HG03575 (cell line): Measurements from ENCODE around the gene SLC26A8.

Experiments
- ATAC-seq: cut with Tn5 transposase; IDR thresholded peaks from one replicate; pipeline ENCODE4 v1.9.1; 2021; ENCODE audit not compliant: unreplicated experiment, insufficient number of reproducible peaks, low FRiP score; ENCODE audit errors: extremely low read depth

Gene SLC26A8, protein sequence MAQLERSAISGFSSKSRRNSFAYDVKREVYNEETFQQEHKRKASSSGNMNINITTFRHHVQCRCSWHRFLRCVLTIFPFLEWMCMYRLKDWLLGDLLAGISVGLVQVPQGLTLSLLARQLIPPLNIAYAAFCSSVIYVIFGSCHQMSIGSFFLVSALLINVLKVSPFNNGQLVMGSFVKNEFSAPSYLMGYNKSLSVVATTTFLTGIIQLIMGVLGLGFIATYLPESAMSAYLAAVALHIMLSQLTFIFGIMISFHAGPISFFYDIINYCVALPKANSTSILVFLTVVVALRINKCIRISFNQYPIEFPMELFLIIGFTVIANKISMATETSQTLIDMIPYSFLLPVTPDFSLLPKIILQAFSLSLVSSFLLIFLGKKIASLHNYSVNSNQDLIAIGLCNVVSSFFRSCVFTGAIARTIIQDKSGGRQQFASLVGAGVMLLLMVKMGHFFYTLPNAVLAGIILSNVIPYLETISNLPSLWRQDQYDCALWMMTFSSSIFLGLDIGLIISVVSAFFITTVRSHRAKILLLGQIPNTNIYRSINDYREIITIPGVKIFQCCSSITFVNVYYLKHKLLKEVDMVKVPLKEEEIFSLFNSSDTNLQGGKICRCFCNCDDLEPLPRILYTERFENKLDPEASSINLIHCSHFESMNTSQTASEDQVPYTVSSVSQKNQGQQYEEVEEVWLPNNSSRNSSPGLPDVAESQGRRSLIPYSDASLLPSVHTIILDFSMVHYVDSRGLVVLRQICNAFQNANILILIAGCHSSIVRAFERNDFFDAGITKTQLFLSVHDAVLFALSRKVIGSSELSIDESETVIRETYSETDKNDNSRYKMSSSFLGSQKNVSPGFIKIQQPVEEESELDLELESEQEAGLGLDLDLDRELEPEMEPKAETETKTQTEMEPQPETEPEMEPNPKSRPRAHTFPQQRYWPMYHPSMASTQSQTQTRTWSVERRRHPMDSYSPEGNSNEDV

DNA sequence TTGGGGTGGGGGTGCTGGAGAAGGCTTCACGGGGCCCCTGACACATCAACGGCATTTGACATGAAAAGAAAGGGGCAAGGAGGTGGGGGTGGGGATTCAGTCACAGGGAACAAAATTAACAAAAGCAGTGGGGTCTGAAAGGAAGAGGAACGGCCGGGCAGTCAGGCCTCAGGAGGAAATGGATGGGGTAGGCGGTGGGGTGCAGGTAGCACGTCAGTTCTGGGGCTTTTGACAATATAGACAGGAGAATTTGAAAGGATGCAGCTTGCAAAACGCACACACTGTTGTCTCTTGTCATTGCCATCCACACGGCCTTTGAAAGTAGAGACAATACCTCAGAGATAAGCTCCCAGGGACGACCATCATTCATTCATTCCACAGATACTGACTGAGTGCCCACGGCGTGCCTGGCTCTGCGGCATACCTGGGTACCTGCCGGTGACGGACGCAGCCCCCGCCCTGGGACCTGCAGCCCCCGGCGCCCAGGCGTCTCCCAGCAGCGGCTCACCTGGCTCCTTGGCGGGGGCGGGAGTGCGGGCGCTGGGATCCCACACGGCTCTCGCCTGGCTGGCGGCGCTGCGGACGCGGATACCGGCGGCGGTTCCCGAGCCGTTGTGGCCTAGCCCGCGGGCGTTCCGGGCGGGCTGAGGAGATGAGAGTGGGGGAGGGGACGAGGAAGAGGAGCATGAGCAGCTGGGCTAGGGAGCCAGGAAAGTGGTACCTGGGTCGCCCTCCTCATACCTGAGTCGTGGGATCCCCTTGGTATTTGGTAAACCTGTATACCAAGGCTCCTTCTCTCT, at the start of gene SLC26A8:
Gene SLC26A8 (minus strand): TSS at position 646 of the 800 bp plus-strand sequence. CDS start 4,934 bp downstream, outside the sequence.
- ATAC-seq = no peak

GRCh38 chr6:36073587-36073986, 49.1 kb upstream of the SLC26A8 start:
- ATAC-seq = no peak

DNA sequence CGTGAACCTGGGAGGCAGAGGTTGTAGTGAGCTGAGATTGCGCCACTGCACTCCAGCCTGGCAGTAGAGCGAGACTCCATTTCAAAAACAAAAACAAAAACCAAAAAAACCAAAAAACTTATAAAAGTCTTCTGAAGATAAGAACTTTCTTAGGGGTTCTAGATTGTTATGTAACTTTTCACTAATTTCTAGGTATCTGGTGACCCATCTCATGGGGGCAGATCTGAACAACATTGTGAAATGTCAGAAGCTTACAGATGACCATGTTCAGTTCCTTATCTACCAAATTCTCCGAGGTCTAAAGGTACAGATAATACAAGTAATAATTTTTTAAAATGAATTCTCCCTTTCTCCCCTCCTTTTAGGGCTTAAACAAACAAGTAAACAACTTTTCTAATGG, 48.2 kb upstream of the SLC26A8 start:
- no peak for ATAC-seq

DNA sequence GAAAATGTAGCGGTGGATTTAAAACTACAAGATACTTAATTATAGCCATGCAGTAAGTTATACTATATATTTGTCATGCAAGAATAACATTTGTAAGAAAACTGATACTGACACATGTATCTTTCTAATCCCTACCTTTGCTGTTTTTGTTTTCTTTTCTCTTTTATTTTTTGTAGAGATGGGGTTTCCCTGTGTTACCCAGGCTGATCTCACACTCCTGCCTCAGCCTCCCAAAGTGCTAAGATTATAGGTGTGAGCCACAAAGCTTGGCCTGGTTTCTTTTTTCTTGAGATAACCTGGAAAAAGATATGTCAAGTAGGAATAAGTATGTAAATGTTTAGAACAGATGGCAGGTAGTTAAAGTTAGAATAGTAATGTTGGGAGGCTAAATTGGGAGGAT, 47.3 kb upstream of the SLC26A8 start:
- no peak for ATAC-seq

DNA sequence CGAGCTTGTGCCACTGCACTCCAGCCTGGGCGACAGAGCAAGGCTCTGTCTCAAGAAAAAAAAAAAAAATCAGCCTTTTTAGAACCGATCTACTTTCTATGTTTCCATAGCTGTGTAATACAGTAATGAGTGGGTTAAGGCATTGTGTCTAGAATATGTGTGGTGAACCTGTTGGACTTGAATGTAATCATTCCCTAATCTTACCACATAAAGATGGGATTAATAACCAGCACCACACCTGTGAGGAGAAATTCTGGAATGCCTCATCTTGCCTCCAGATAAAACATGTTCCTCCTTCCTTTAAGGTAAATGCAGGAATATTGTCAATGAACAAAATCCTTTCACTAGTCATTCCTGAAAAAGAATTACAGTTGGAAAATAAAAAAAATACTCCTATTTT, 46.8 kb upstream of the SLC26A8 start:
- ATAC-seq = no peak

DNA sequence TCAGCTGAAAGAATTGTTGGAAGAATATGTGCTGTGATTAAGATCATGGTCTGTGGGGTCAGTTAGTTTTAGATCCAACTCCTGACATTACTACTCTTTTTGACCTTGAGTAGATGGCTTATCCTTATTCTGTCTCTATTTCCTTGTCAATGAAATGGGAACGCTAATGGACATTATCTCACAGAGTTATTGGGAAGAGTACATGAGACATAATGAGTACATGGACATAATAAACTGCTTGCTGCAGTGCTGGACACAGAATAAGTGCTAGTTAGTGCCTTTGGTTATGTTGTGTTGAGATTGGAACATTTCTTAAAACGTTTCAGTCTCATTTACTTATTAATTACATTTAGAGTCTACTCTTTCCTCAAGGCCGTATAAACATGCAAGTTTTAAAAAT, 45.8 kb upstream of the SLC26A8 start:
- ATAC-seq = no peak

- no peak for ATAC-seq
Measured at GRCh38 chr6:36069573-36069972, 45.1 kb upstream of the SLC26A8 start.

DNA sequence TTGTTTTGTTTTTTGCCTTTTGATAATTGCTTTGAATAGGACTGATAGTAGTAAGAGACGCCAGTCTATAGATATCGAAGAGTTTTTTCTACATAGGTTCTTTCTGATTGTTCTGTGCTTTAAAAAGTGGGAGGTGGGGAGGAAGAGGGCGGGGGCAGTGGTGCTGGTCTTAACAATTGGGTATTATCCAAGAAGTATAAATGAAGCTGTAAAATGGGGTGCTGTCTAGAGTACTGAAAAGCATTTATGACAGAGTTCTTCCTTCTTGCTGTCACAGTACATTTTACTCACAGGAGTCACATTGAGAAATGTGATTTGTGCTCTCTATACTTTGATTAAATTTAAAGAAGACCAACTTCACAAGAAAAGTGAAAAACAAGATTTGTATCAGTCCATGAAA, 44.1 kb upstream of the SLC26A8 start:
- no peak for ATAC-seq

DNA sequence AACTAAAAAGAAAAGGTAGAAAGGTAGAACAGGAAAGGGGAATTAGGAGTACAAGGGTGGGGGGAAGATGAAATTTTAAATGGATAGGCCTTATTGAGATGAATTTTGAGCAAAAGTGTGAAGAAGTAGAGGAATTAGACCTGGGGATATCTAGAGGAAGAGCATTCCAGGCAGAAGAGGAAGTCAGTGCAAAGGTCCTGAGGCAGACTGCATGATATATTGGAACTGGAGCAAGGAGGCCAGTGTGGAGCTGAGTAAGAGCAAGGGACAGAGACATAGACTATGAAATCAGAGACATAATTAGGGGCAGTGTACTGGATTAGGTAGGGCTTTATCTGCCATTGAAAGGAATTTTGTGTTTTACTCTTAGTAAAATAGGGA, 43.6 kb upstream of the SLC26A8 start:
- ATAC-seq = no peak

GRCh38 chr6:36067374-36068011, 43.1 kb upstream of the SLC26A8 start:
- ATAC-seq = no peak

DNA sequence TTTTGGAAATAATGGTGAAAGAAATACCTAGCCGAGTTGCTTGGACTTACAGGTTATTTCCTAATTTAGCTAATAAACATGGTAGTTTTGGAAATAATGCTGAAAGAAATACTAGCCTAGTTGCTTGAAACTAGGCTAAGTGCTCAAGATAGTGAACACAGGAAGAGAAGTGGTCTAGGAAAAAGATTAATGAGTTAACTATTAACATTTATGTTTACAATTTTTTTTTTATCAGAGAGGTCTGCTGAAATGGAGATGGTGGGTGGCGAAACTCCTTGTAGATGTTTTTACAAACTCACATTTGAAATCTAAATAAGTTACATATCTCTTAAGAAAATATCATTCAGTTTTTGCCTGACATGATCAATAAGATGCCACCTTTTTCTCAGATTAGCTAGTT, 42.4 kb upstream of the SLC26A8 start:
- ATAC-seq = no peak

DNA sequence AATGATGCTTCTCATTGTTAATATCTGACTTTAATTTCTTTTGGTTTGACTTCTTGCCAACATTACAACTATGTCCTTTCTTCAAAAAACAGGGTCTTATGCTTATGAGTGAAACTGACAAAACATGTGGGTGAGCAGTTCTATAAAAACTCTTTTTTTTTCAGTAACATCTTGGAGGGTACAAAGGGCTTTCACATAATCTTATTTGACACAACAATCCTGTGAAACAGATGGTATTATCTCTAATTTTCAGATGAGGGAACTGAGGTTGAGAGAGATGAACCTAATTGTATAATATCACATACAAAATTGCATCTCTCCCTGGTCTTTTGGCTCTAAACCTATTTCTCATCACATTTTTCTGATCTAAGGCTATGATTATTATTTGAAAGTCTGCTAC, 41.5 kb upstream of the SLC26A8 start:
- no peak for ATAC-seq

GRCh38 chr6:36064770-36065396, 40.4 kb upstream of the SLC26A8 start:
- no peak for ATAC-seq

- no peak for ATAC-seq
Measured at GRCh38 chr6:36063318-36064060, 39.0 kb upstream of the SLC26A8 start.

DNA sequence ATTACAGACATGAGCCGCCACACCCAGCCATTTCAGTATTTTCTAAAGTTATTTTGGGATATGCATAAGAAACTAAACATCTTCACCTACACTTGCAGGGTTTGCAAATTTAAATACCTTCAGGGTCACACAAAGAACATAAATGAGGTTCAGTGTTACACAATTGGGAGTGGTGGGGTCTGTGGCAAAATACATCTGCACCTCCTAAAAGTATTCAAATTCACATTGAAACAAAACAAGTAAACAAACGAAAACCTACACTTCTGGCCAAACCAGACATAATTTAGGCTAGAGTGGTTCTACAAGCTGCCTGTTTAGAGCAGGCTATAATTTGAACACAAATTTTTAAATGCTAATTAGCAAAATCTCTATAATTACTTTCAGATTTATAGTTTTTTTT, 37.8 kb upstream of the SLC26A8 start:
- no peak for ATAC-seq

DNA sequence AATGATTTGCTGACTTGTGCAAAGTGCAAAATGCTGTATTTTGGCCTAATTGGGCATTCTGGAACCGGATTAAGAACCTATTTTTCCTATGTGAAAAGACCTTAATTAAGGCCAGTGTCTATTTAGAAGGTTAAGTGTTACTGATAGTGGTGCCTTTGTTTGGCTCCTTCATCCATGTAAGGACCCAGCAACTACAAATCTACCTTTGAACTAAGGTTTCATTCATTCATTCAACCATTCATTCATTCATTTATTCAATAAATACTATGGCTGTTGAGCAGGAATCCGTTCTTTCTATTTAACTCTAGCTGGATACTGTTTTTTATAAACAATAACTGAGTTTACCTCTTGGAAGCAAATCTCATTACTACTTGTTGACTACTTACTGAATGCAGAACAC, 36.8 kb upstream of the SLC26A8 start:
- no peak for ATAC-seq

DNA sequence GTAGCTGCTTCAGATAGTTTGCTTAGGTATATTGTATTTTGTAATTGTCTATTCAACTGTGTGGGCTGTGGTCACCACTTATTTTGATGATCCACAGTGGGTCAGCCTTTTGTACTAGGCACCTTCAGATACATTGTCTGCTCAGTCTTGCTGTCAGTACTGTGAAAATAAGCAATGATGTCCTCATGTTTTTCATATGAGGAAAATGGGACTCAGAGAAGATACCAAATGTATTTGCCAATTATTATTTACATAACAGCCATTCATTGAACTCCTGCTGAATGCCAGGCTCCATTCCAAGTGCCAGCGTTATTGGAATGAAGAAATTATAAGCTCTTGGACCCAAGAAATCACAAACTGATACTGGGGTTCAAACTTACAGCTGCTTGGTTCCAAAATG, 31.7 kb upstream of the SLC26A8 start:
- ATAC-seq = no peak

DNA sequence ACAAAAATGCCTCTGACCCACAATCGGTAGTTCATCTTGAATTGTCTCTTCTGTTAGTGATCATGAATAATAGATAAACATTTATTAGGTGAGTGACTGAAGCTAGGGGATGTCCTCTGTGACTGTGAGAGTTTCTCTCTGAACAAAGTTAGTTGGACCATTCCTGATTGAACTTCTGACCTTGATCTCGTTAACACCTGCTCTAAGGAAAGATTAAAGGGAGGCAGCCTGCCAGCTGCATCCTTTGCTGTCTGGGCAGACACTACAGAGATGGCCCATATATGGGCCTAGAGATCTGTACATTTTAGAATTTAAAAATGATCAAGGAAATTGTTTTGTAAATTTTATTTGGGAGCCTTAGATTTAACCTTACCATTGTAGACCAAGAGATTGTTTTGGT, 30.5 kb upstream of the SLC26A8 start:
- ATAC-seq = no peak
